Kidney (tissue), 14 donors: ENCODE measurements around the gene TADA3. TPM values are rescaled to one million over a fixed set of nuclear protein-coding genes. Genes with fewer than 3 reads are reported as not detected.

Experiments used
- DNase-seq, 5 donors: peaks; one replicate each; pipeline ENCODE4 v3.0.0-alpha.2; 2013 to 2020
- FAIRE-seq: peaks from 2 replicates; lab custom pipeline; 2012; peaks lifted over from hg19 to GRCh38; lab: Jason Lieb, UNC
- H3K27ac ChIP-seq, 2 donors: one replicate each; pipeline ENCODE4 v1.7.0; 2013; ENCODE audit warnings: low read depth in 2 of 2, low read length in 2 of 2, inconsistent platforms in 1 of 2
- H3K27me3 ChIP-seq: one replicate; pipeline ENCODE4 v1.7.1; 2013; ENCODE audit warnings: low read length, inconsistent platforms; ENCODE audit not compliant: control insufficient read depth, insufficient read depth
- H3K36me3 ChIP-seq, 3 donors: one replicate each; pipeline versions ENCODE4 v1.7.0 to v1.7.1; 2013; ENCODE audit warnings: low read length in 3 of 3, control low read depth in 1 of 3, inconsistent platforms in 1 of 3; ENCODE audit not compliant: insufficient read depth in 3 of 3, control insufficient read depth in 2 of 3
- H3K4me1 ChIP-seq, 3 donors: one replicate each; pipeline versions ENCODE4 v1.7.0 to v1.7.1; 2013; ENCODE audit warnings: low read length in 3 of 3, inconsistent platforms in 1 of 3, low read depth in 1 of 3; ENCODE audit not compliant: control insufficient read depth in 2 of 3, insufficient read depth in 2 of 3
- H3K4me3 ChIP-seq, 3 donors: one replicate each; pipeline versions ENCODE4 v1.7.0 to v1.8.1; 2013; ENCODE audit warnings: low read length in 3 of 3, control low read depth in 1 of 3, inconsistent platforms in 1 of 3
- H3K9ac ChIP-seq, 3 donors: one replicate each; pipeline versions ENCODE4 v1.7.0 to v1.7.1; 2013; ENCODE audit warnings: low read length in 3 of 3, control low read depth in 1 of 3, inconsistent platforms in 1 of 3
- H3K9me3 ChIP-seq, 3 donors: one replicate each; pipeline versions ENCODE4 v1.7.0 to v1.7.1; 2013; ENCODE audit warnings: low read length in 3 of 3, control low read depth in 1 of 3, inconsistent platforms in 1 of 3; ENCODE audit not compliant: control insufficient read depth in 2 of 3, insufficient read depth in 1 of 3
- CTCF ChIP-seq: IDR thresholded peaks from 3 replicates; pipeline ENCODE4 v1.5.1; 2012; ENCODE audit warnings: mild to moderate bottlenecking, moderate library complexity, borderline replicate concordance; ENCODE audit not compliant: insufficient read depth; ENCODE audit errors: extremely low read depth
- intact Hi-C: fragments of 100-400 bp; cut with DNase I; formaldehyde crosslinking; loops from one replicate; pipeline ENCODE4 v1.11.1; 2022
- polyA plus RNA-seq: library from polyadenylated mRNA; stranded (reverse); fragments of 350-450 nt; fragmentation: Illumina TruSeq; extraction: RNeasy Lipid Tissue Mini Kit (QIAGEN cat#74804); gene quantifications from one replicate; pipeline ENCODE4 v1.2.3, GENCODE V29; 2014; ENCODE audit warnings: low read depth, low replicate concordance; ENCODE audit not compliant: insufficient read depth
- total RNA-seq: library from RNA; stranded (reverse); fragmentation: NEBNext Ultra II Directional; extraction: Animal tissue kit (Norgen Biotek cat#: 25700); gene quantifications from one replicate; pipeline ENCODE4 v1.2.1, GENCODE V29; 2021
- donor health status: control.
- donor health status: control.
- donor health status: control.
- donor health status: control.
- donor health status: control.
- donor health status: DM: yes; HTN: yes; CAD: no.
- donor health status: Normal renal cell carcinoma (clear cell type).

The TADA3 gene
- total and polyA plus RNA-seq, 2 donors from 2014 or later: 58.4 to 65.1 TPM

- FAIRE-seq (no peak), DNase-seq (peak in 1 of 5 donors; percentile 91)
- no peak for TF ChIP-seq CTCF
- intact Hi-C loops: no loop called here
- no peaks in the 10 kb centered on the region for H3K9me3 ChIP-seq
- H3K4me3 ChIP-seq: no peak overlapping the region
- H3K4me1 ChIP-seq: peaks cover 0 to 23% (median 9%) of the 10 kb centered on the region in 3 donors
- peaks cover 0 to 7% (median 6%) of the 10 kb centered on the region in 3 donors for H3K36me3 ChIP-seq
- no peaks in the 10 kb centered on the region for H3K27me3 ChIP-seq
- no peak overlapping the region for H3K9ac ChIP-seq
- H3K27ac ChIP-seq: peak overlapping the region; percentile 81 to 85
Measured at GRCh38 chr3:9780458-9780812, 11.8 kb downstream of the TADA3 start.

- intact Hi-C loops: no loop called here
- DNase-seq (no peak), FAIRE-seq (no peak)
- Histone ChIP-seq H3K4me3 (no peak overlapping the region), H3K36me3 (peaks cover 0 to 7% (median 6%) of the 10 kb centered on the region in 3 donors), H3K4me1 (peaks cover 0 to 22% (median 8%) of the 10 kb centered on the region in 3 donors), H3K27ac (peak overlapping the region; percentile 81 to 85), H3K9me3 (no peaks in the 10 kb centered on the region), H3K9ac (no peak overlapping the region), H3K27me3 (no peaks in the 10 kb centered on the region)
- no peak for TF ChIP-seq CTCF
Measured at GRCh38 chr3:9779721-9780457, 12.4 kb downstream of the TADA3 start.

GRCh38 chr3:9779075-9779593, 13.1 kb downstream of the TADA3 start:
- no peaks in the 10 kb centered on the region for H3K27me3 ChIP-seq
- no peak for DNase-seq
- FAIRE-seq: no peak
- no peak overlapping the region for H3K4me3 ChIP-seq
- no peak for TF ChIP-seq CTCF
- H3K4me1 ChIP-seq: peaks cover 0 to 22% (median 8%) of the 10 kb centered on the region in 3 donors
- intact Hi-C loops: no loop called here
- H3K36me3 ChIP-seq: peaks cover 0 to 5% (median 5%) of the 10 kb centered on the region in 3 donors
- H3K9me3 ChIP-seq: no peaks in the 10 kb centered on the region
- H3K27ac ChIP-seq: no peak overlapping the region
- no peak overlapping the region for H3K9ac ChIP-seq
